PFSK-1 (cell line): ENCODE data around the gene GPSM1.

Experiments
- POLR2AphosphoS5 ChIP-seq: IDR thresholded peaks from 2 replicates; pipeline ENCODE4 v1.6.1; 2012; ENCODE audit warnings: low read depth, mild to moderate bottlenecking, control low read depth, low read length, moderate library complexity
- REST ChIP-seq, 2 experiments: IDR thresholded peaks; 2 replicates each; pipeline versions ENCODE4 v1.6.1 to v1.8.0; 2011 to 2012; ENCODE audit warnings: low read depth in 2 of 2, low read length in 2 of 2, control low read depth in 1 of 2, inconsistent platforms in 1 of 2, mild to moderate bottlenecking in 1 of 2, moderate library complexity in 1 of 2; ENCODE audit not compliant: insufficient read depth in 1 of 2
- SIN3A ChIP-seq: IDR thresholded peaks from 2 replicates; pipeline ENCODE4 v1.6.1; 2012; ENCODE audit warnings: mild to moderate bottlenecking, low read length, moderate library complexity, borderline replicate concordance; ENCODE audit not compliant: insufficient read depth

- no peak for TF ChIP-seq REST (IDR thresholded peaks at IDR 0.05; ENCODE audit: insufficient read depth in 1 of 2, low read depth in 2 of 2, low read length in 2 of 2)
- TF ChIP-seq POLR2AphosphoS5, result no peak
- TF ChIP-seq SIN3A, result no peak
Measured at GRCh38 chr9:136381966-136382513, 54.7 kb downstream of the GPSM1 start.
